Chondrocyte (in vitro differentiated cells): ENCODE results near the gene TXN2. TPM values are rescaled to one million over a fixed set of nuclear protein-coding genes. Genes with fewer than 3 reads are reported as not detected.
"Not testable (repeated sequence)": the region's sequence is repeated elsewhere in the genome, so short reads cannot be mapped to it uniquely, and the experiment has no call there.

ENCODE experiments used
- DNase-seq: peaks from one replicate; pipeline ENCODE4 v3.0.0; 2021; ENCODE audit warnings: mixed read lengths, low spot score
- H3K27ac Mint-ChIP-seq: one replicate; pipeline ENCODE4 v1.8.0; 2021; ENCODE audit warnings: mild to moderate bottlenecking, moderate library complexity, mixed read lengths; ENCODE audit not compliant: unreplicated experiment
- H3K27me3 Mint-ChIP-seq: 2 replicates; pipeline ENCODE4 v1.8.0; 2021; ENCODE audit warnings: low read depth, mixed read lengths
- H3K36me3 Mint-ChIP-seq: 2 replicates; pipeline ENCODE4 v1.8.0; 2021; ENCODE audit warnings: low read depth, mixed read lengths
- H3K4me1 Mint-ChIP-seq: 2 replicates; pipeline ENCODE4 v1.8.0; 2021; ENCODE audit warnings: low read depth, mild to moderate bottlenecking, mixed read lengths
- H3K4me3 Mint-ChIP-seq: one replicate; pipeline ENCODE4 v1.8.0; 2021; ENCODE audit warnings: mild to moderate bottlenecking, moderate library complexity, mixed read lengths; ENCODE audit not compliant: unreplicated experiment
- H3K9me3 Mint-ChIP-seq: 2 replicates; pipeline ENCODE4 v1.8.0; 2021; ENCODE audit warnings: low read depth, mixed read lengths
- total RNA-seq: library from RNA; stranded (reverse); gene quantifications from 3 replicates; pipeline ENCODE4 v1.2.1, GENCODE V29; 2021
- TF ChIP-seq, protein P1 (sequence below): fragments of 200-600 bp; sonication (generic); IDR thresholded peaks from 2 replicates; pipeline ENCODE4 v1.5.0; 2021; ENCODE audit warnings: antibody characterized with exemption, mild to moderate bottlenecking, moderate library complexity

Gene TXN2
- total RNA-seq, 1 donor from 2014 or later: 48.5 TPM

GRCh38 chr22:36435516-36436415 lies 45.7 kb downstream of the TXN2 start:
- Mint-ChIP-seq H3K27ac (peak overlapping the region; percentile 54), H3K36me3 (no peaks in the 10 kb centered on the region), H3K4me1 (peaks cover 89% of the 10 kb centered on the region), H3K9me3 (no peaks in the 10 kb centered on the region), H3K4me3 (no peak overlapping the region), H3K27me3 (no peaks in the 10 kb centered on the region)
- DNase-seq: no peak
- TF ChIP-seq, protein P1, sequence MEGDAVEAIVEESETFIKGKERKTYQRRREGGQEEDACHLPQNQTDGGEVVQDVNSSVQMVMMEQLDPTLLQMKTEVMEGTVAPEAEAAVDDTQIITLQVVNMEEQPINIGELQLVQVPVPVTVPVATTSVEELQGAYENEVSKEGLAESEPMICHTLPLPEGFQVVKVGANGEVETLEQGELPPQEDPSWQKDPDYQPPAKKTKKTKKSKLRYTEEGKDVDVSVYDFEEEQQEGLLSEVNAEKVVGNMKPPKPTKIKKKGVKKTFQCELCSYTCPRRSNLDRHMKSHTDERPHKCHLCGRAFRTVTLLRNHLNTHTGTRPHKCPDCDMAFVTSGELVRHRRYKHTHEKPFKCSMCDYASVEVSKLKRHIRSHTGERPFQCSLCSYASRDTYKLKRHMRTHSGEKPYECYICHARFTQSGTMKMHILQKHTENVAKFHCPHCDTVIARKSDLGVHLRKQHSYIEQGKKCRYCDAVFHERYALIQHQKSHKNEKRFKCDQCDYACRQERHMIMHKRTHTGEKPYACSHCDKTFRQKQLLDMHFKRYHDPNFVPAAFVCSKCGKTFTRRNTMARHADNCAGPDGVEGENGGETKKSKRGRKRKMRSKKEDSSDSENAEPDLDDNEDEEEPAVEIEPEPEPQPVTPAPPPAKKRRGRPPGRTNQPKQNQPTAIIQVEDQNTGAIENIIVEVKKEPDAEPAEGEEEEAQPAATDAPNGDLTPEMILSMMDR: no peak

- Mint-ChIP-seq H3K27me3 (no peaks in the 10 kb centered on the region), H3K9me3 (no peaks in the 10 kb centered on the region), H3K4me1 (peaks cover 69% of the 10 kb centered on the region), H3K36me3 (no peaks in the 10 kb centered on the region), H3K4me3 (no peak overlapping the region), H3K27ac (peak overlapping the region; percentile 84)
- TF ChIP-seq, protein P1: no peak
- DNase-seq: no peak
These were observed 47.9 kb downstream of the TXN2 start for GRCh38 chr22:36433318-36434231.

- Mint-ChIP-seq H3K4me3 (peak overlapping the region; percentile 38), H3K4me1 (peaks cover 64% of the 10 kb centered on the region), H3K27ac (peak overlapping the region; percentile 84), H3K27me3 (no peaks in the 10 kb centered on the region), H3K9me3 (no peaks in the 10 kb centered on the region), H3K36me3 (no peaks in the 10 kb centered on the region)
- DNase-seq: no peak
- TF ChIP-seq, protein P1: no peak
These were observed 48.7 kb downstream of the TXN2 start for GRCh38 chr22:36432592-36433317.

DNA sequence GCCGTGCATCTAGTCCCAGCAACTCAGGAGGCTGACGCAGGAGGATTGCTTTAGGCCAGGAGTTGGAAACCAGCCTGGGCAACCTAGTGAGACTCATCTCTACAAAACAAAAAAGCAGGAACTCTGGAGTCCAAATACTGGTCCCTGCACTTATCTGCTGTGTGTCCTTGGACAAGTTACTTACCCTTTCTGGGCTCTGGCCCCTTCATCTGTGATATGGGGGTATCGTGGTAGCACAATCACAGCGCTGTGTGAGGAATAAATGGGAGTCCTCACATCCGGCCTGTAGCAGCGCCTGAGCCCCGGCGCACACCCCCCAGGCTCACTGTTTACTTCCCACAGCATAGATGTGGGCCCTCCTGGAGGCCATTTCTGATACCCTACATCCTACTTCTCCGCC lies 49.5 kb downstream of the TXN2 start:
- Mint-ChIP-seq H3K27me3 (no peaks in the 10 kb centered on the region), H3K9me3 (no peaks in the 10 kb centered on the region), H3K36me3 (no peaks in the 10 kb centered on the region), H3K4me3 (peak overlapping the region; percentile 38), H3K27ac (peak overlapping the region; percentile 84), H3K4me1 (peaks cover 58% of the 10 kb centered on the region)
- no peak for DNase-seq
- TF ChIP-seq, protein P1: no peak

GRCh38 chr22:36430863-36431262 lies 50.6 kb downstream of the TXN2 start:
- DNase-seq: no peak
- H3K27me3 Mint-ChIP-seq: no peaks in the 10 kb centered on the region
- no peaks in the 10 kb centered on the region for H3K9me3 Mint-ChIP-seq
- H3K4me1 Mint-ChIP-seq: peaks cover 58% of the 10 kb centered on the region
- no peak overlapping the region for H3K4me3 Mint-ChIP-seq
- H3K27ac Mint-ChIP-seq: peak overlapping the region; percentile 9
- no peaks in the 10 kb centered on the region for H3K36me3 Mint-ChIP-seq
- TF ChIP-seq, protein P1: no peak

GRCh38 chr22:36427952-36428351 lies 53.5 kb downstream of the TXN2 start:
- H3K9me3 Mint-ChIP-seq, H3K36me3 Mint-ChIP-seq, H3K4me3 Mint-ChIP-seq, H3K27me3 Mint-ChIP-seq, DNase-seq, H3K27ac Mint-ChIP-seq: not testable (repeated sequence)
- peaks cover 41% of the 10 kb centered on the region for H3K4me1 Mint-ChIP-seq
